ENCODE measurements around the gene ADRA2A.

Gene ADRA2A

GRCh38 chr10:111076682-111077478, at the start of gene ADRA2A:
Gene ADRA2A (plus strand): TSS chr10:111077029. CDS start chr10:111077997, 968 bp downstream.
- peak; percentile 39 to 85 (median 62) for DNase-seq

- DNase-seq, result no peak
Measured at GRCh38 chr10:111030042-111030750, 46.6 kb upstream of the ADRA2A start.

- no peak for DNase-seq
Measured at GRCh38 chr10:111034598-111035310, 42.1 kb upstream of the ADRA2A start.

- DNase-seq, result no peak
Measured at GRCh38 chr10:111035542-111035941, 41.3 kb upstream of the ADRA2A start.

GRCh38 chr10:111037858-111038257, 39.0 kb upstream of the ADRA2A start:
- DNase-seq, result no peak

- DNase-seq, result no peak
Measured at GRCh38 chr10:111039522-111039921, 37.3 kb upstream of the ADRA2A start.

GRCh38 chr10:111057006-111057405, 19.8 kb upstream of the ADRA2A start:
- no peak for DNase-seq

- no peak for DNase-seq
Measured at GRCh38 chr10:111063471-111063870, 13.4 kb upstream of the ADRA2A start.

- peak in 2 of 3 experiments; percentile 2 to 44 for DNase-seq
Measured at GRCh38 chr10:111072232-111072631, 4.6 kb upstream of the ADRA2A start.

GRCh38 chr10:111075577-111076185, 1.1 kb upstream of the ADRA2A start:
- no peak for DNase-seq

- DNase-seq, result peak; percentile 40 to 58 (median 57)
Measured at GRCh38 chr10:111076191-111076681, 593 bp upstream of the ADRA2A start.

GRCh38 chr10:111077479-111077784, 603 bp downstream of the ADRA2A start:
- DNase-seq, result no peak

GRCh38 chr10:111077785-111078504, 1.1 kb downstream of the ADRA2A start:
- peak in 1 of 3 experiments; percentile 3 for DNase-seq

GRCh38 chr10:111078505-111079185, 1.8 kb downstream of the ADRA2A start:
- no peak for DNase-seq

- DNase-seq, result no peak
Measured at GRCh38 chr10:111079241-111079760, 2.5 kb downstream of the ADRA2A start.

- DNase-seq, result no peak
Measured at GRCh38 chr10:111079781-111080180, 3.0 kb downstream of the ADRA2A start.

GRCh38 chr10:111080224-111080623, 3.4 kb downstream of the ADRA2A start:
- no peak for DNase-seq

GRCh38 chr10:111081595-111081994, 4.8 kb downstream of the ADRA2A start:
- no peak for DNase-seq

- no peak for DNase-seq
Measured at GRCh38 chr10:111082102-111082975, 5.5 kb downstream of the ADRA2A start.

Data from NCI-H1417 (cell line).